ENCODE data around the gene PLXDC2. TPM values are rescaled to one million over a fixed set of nuclear protein-coding genes. Genes with fewer than 3 reads are reported as not detected.

The PLXDC2 gene
- total and polyA plus RNA-seq, 2 donors = 7.1 to 8.0 TPM

- DNase-seq (ENCODE audit: low read depth in 6 of 9, low spot score in 9 of 9) = peak in 4 of 9 donors; percentile 10 to 48 (median 22)
- Histone ChIP-seq H3K27ac (ENCODE audit: low read depth in 1 of 2, low read length in 1 of 2) (no peak overlapping the region), H3K36me3 (ENCODE audit: control insufficient read depth in 2 of 2, insufficient read depth in 2 of 2, low read length in 1 of 2) (no peaks in the 10 kb centered on the region), H3K4me1 (ENCODE audit: control insufficient read depth in 2 of 2, insufficient read depth in 2 of 2, low read length in 2 of 2) (peaks cover 0 to 5% of the 10 kb centered on the region in 2 donors), H3K9me3 (ENCODE audit: control insufficient read depth in 2 of 2, insufficient read depth in 1 of 2, low read length in 1 of 2) (no peaks in the 10 kb centered on the region), H3K27me3 (ENCODE audit: control insufficient read depth in 2 of 2, insufficient read depth in 1 of 2, low read length in 1 of 2) (peaks cover 30 to 40% of the 10 kb centered on the region in 2 donors), H3K4me3 (ENCODE audit: low read length in 2 of 2) (no peak overlapping the region)
- under 1% methylated on average over 2 of the region's 2 CpGs for WGBS
Observed at GRCh38 chr10:19819419-19820033, 3.3 kb downstream of the PLXDC2 start.

- WGBS = 84% methylated on average over 5 of the region's 5 CpGs
- Histone ChIP-seq H3K4me3 (ENCODE audit: low read length in 2 of 2) (no peak overlapping the region), H3K4me1 (ENCODE audit: control insufficient read depth in 2 of 2, insufficient read depth in 2 of 2, low read length in 2 of 2) (no peaks in the 10 kb centered on the region)
Observed at GRCh38 chr10:19824381-19825342, 8.4 kb downstream of the PLXDC2 start.

GRCh38 chr10:19825700-19826099 is 9.5 kb downstream of the PLXDC2 start:
- Histone ChIP-seq H3K9me3 (ENCODE audit: control insufficient read depth in 2 of 2, insufficient read depth in 1 of 2, low read length in 1 of 2) (no peaks in the 10 kb centered on the region), H3K27me3 (ENCODE audit: control insufficient read depth in 2 of 2, insufficient read depth in 1 of 2, low read length in 1 of 2) (no peaks in the 10 kb centered on the region), H3K4me3 (ENCODE audit: low read length in 2 of 2) (no peak overlapping the region), H3K4me1 (ENCODE audit: control insufficient read depth in 2 of 2, insufficient read depth in 2 of 2, low read length in 2 of 2) (no peaks in the 10 kb centered on the region), H3K27ac (ENCODE audit: low read depth in 1 of 2, low read length in 1 of 2) (no peak overlapping the region), H3K36me3 (ENCODE audit: control insufficient read depth in 2 of 2, insufficient read depth in 2 of 2, low read length in 1 of 2) (no peaks in the 10 kb centered on the region)
- DNase-seq (ENCODE audit: low read depth in 6 of 9, low spot score in 9 of 9) = no peak
- 38% methylated on average over 2 of the region's 2 CpGs for WGBS

More at GRCh38 chr10:19824381-19825342, 8.4 kb downstream of the PLXDC2 start:
- H3K36me3 ChIP-seq (ENCODE audit: control insufficient read depth in 2 of 2, insufficient read depth in 2 of 2, low read length in 1 of 2) = no peaks in the 10 kb centered on the region
- no peaks in the 10 kb centered on the region for H3K27me3 ChIP-seq (ENCODE audit: control insufficient read depth in 2 of 2, insufficient read depth in 1 of 2, low read length in 1 of 2)
- DNase-seq (ENCODE audit: low read depth in 6 of 9, low spot score in 9 of 9) = no peak
- H3K27ac ChIP-seq (ENCODE audit: low read depth in 1 of 2, low read length in 1 of 2) = no peak overlapping the region
- no peaks in the 10 kb centered on the region for H3K9me3 ChIP-seq (ENCODE audit: control insufficient read depth in 2 of 2, insufficient read depth in 1 of 2, low read length in 1 of 2)

GRCh38 chr10:19826712-19827111 is 10.5 kb downstream of the PLXDC2 start:
- H3K27ac ChIP-seq (ENCODE audit: low read depth in 1 of 2, low read length in 1 of 2) = no peak overlapping the region

GRCh38 chr10:19828278-19829049 is 12.2 kb downstream of the PLXDC2 start:
- WGBS = 96% methylated on average over 3 of the region's 3 CpGs
- Histone ChIP-seq H3K4me3 (ENCODE audit: low read length in 2 of 2) (no peak overlapping the region), H3K36me3 (ENCODE audit: control insufficient read depth in 2 of 2, insufficient read depth in 2 of 2, low read length in 1 of 2) (no peaks in the 10 kb centered on the region), H3K27ac (ENCODE audit: low read depth in 1 of 2, low read length in 1 of 2) (no peak overlapping the region), H3K27me3 (ENCODE audit: control insufficient read depth in 2 of 2, insufficient read depth in 1 of 2, low read length in 1 of 2) (no peaks in the 10 kb centered on the region), H3K4me1 (ENCODE audit: control insufficient read depth in 2 of 2, insufficient read depth in 2 of 2, low read length in 2 of 2) (no peaks in the 10 kb centered on the region), H3K9me3 (ENCODE audit: control insufficient read depth in 2 of 2, insufficient read depth in 1 of 2, low read length in 1 of 2) (no peaks in the 10 kb centered on the region)
- no peak for DNase-seq (ENCODE audit: low read depth in 6 of 9, low spot score in 9 of 9)

More at GRCh38 chr10:19826712-19827111, 10.5 kb downstream of the PLXDC2 start:
- Histone ChIP-seq H3K9me3 (ENCODE audit: control insufficient read depth in 2 of 2, insufficient read depth in 1 of 2, low read length in 1 of 2) (no peaks in the 10 kb centered on the region), H3K36me3 (ENCODE audit: control insufficient read depth in 2 of 2, insufficient read depth in 2 of 2, low read length in 1 of 2) (no peaks in the 10 kb centered on the region), H3K27me3 (ENCODE audit: control insufficient read depth in 2 of 2, insufficient read depth in 1 of 2, low read length in 1 of 2) (no peaks in the 10 kb centered on the region), H3K4me1 (ENCODE audit: control insufficient read depth in 2 of 2, insufficient read depth in 2 of 2, low read length in 2 of 2) (no peaks in the 10 kb centered on the region), H3K4me3 (ENCODE audit: low read length in 2 of 2) (no peak overlapping the region)
- 89% methylated on average over 4 of the region's 4 CpGs for WGBS
- no peak for DNase-seq (ENCODE audit: low read depth in 6 of 9, low spot score in 9 of 9)

- Histone ChIP-seq H3K4me3 (ENCODE audit: low read length in 2 of 2) (no peak overlapping the region), H3K4me1 (ENCODE audit: control insufficient read depth in 2 of 2, insufficient read depth in 2 of 2, low read length in 2 of 2) (no peaks in the 10 kb centered on the region), H3K36me3 (ENCODE audit: control insufficient read depth in 2 of 2, insufficient read depth in 2 of 2, low read length in 1 of 2) (no peaks in the 10 kb centered on the region), H3K9me3 (ENCODE audit: control insufficient read depth in 2 of 2, insufficient read depth in 1 of 2, low read length in 1 of 2) (no peaks in the 10 kb centered on the region), H3K27ac (ENCODE audit: low read depth in 1 of 2, low read length in 1 of 2) (no peak overlapping the region), H3K27me3 (ENCODE audit: control insufficient read depth in 2 of 2, insufficient read depth in 1 of 2, low read length in 1 of 2) (no peaks in the 10 kb centered on the region)
- 80% methylated on average over 9 of the region's 9 CpGs for WGBS
- DNase-seq (ENCODE audit: low read depth in 6 of 9, low spot score in 9 of 9) = no peak
Observed at GRCh38 chr10:19832699-19833098, 16.5 kb downstream of the PLXDC2 start.

GRCh38 chr10:19833170-19833824 is 17.1 kb downstream of the PLXDC2 start:
- no peak overlapping the region for H3K4me3 ChIP-seq (ENCODE audit: low read length in 2 of 2)
- no peaks in the 10 kb centered on the region for H3K4me1 ChIP-seq (ENCODE audit: control insufficient read depth in 2 of 2, insufficient read depth in 2 of 2, low read length in 2 of 2)
- 95% methylated on average over 8 of the region's 8 CpGs for WGBS
- no peaks in the 10 kb centered on the region for H3K36me3 ChIP-seq (ENCODE audit: control insufficient read depth in 2 of 2, insufficient read depth in 2 of 2, low read length in 1 of 2)
- no peak overlapping the region for H3K27ac ChIP-seq (ENCODE audit: low read depth in 1 of 2, low read length in 1 of 2)
- DNase-seq (ENCODE audit: low read depth in 6 of 9, low spot score in 9 of 9) = no peak
- no peaks in the 10 kb centered on the region for H3K9me3 ChIP-seq (ENCODE audit: control insufficient read depth in 2 of 2, insufficient read depth in 1 of 2, low read length in 1 of 2)
- H3K27me3 ChIP-seq (ENCODE audit: control insufficient read depth in 2 of 2, insufficient read depth in 1 of 2, low read length in 1 of 2) = no peaks in the 10 kb centered on the region

- DNase-seq (ENCODE audit: low read depth in 6 of 9, low spot score in 9 of 9) = no peak
- no peak overlapping the region for H3K4me3 ChIP-seq (ENCODE audit: low read length in 2 of 2)
- no peaks in the 10 kb centered on the region for H3K9me3 ChIP-seq (ENCODE audit: control insufficient read depth in 2 of 2, insufficient read depth in 1 of 2, low read length in 1 of 2)
- no peak overlapping the region for H3K27ac ChIP-seq (ENCODE audit: low read depth in 1 of 2, low read length in 1 of 2)
- WGBS = 98% methylated on average over 2 of the region's 2 CpGs
- no peaks in the 10 kb centered on the region for H3K4me1 ChIP-seq (ENCODE audit: control insufficient read depth in 2 of 2, insufficient read depth in 2 of 2, low read length in 2 of 2)
- H3K36me3 ChIP-seq (ENCODE audit: control insufficient read depth in 2 of 2, insufficient read depth in 2 of 2, low read length in 1 of 2) = no peaks in the 10 kb centered on the region
- H3K27me3 ChIP-seq (ENCODE audit: control insufficient read depth in 2 of 2, insufficient read depth in 1 of 2, low read length in 1 of 2) = no peaks in the 10 kb centered on the region
Observed at GRCh38 chr10:19835952-19836351, 19.7 kb downstream of the PLXDC2 start.
